ENCODE measurements around the gene MAP7D1. TPM values are rescaled to one million over a fixed set of nuclear protein-coding genes. Genes with fewer than 3 reads are reported as not detected.

The MAP7D1 gene
- total RNA-seq, 3 donors from 2014 or later, result 67.4 to 78.0 (median 68.6) TPM

DNA sequence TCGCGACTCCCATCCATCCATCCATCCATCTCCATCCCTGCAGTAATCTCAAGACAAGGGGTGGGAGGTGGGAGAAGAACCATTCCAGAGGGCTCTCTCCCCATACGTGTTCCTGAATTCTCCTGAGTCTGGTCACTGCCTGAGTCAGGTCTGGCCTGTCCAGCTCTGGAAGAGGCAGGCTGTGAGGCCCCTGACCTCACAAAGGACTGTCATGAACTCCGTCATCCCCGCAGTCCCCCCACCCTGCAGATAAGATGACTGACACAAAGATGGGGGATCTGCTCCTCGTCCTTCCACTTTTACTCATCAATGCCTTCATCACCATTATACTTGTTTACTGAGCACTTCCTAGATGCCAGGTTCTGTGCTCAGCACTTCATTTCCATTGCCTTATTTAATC is 1.6 kb upstream of the MAP7D1 start:
- peaks cover 19 to 44% of the 10 kb centered on the region in 2 donors for H3K4me1 ChIP-seq
- intact Hi-C loops (cut with DNase I; ENCODE audit: low total_unique reads), result no loop called here
- no peak for TF ChIP-seq POLR2A (IDR thresholded peaks at IDR 0.05)
- no peak for TF ChIP-seq POLR2AphosphoS5 (IDR thresholded peaks at IDR 0.05)
- TF ChIP-seq, protein P1, sequence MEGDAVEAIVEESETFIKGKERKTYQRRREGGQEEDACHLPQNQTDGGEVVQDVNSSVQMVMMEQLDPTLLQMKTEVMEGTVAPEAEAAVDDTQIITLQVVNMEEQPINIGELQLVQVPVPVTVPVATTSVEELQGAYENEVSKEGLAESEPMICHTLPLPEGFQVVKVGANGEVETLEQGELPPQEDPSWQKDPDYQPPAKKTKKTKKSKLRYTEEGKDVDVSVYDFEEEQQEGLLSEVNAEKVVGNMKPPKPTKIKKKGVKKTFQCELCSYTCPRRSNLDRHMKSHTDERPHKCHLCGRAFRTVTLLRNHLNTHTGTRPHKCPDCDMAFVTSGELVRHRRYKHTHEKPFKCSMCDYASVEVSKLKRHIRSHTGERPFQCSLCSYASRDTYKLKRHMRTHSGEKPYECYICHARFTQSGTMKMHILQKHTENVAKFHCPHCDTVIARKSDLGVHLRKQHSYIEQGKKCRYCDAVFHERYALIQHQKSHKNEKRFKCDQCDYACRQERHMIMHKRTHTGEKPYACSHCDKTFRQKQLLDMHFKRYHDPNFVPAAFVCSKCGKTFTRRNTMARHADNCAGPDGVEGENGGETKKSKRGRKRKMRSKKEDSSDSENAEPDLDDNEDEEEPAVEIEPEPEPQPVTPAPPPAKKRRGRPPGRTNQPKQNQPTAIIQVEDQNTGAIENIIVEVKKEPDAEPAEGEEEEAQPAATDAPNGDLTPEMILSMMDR (IDR thresholded peaks at IDR 0.05), result no peak
- no peaks in the 10 kb centered on the region for H3K36me3 ChIP-seq
- H3K27ac ChIP-seq, result no peak overlapping the region
- no peaks in the 10 kb centered on the region for H3K27me3 ChIP-seq
- no peak overlapping the region for H3K4me3 ChIP-seq
- no peaks in the 10 kb centered on the region for H3K9me3 ChIP-seq
- DNase-seq (ENCODE audit: low spot score in 2 of 2), result no peak

DNA sequence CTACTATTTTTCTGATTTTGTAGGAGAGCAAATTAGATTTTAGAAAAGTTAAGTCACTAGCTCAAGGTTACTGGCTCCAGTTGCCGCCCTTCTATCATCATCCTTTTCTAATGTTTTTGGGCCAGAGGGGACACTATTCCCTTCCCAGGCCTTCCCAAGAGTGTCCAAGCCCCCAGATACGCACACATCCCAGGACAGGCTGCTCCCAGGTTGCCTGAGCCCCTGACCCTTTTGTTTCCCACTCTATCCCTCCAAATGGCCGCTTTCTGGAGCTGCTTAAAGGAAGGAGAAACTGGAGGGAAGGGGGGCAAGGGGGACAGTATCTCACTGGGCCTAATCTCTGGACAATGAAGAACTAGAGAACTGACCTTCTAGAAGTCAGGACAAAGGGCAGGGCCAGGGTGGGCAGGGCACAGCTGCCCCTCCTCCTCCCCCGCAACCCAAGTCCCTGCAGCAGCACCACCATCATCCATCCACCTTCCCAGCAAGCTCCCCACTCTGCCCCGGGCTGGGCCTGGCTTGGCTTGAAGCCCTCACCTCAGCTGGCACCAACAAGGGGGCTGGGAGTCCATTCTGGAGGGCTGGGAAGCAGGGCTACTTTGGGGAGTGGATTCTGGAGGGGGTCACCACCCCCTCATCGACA is 1.1 kb upstream of the MAP7D1 start:
- TF ChIP-seq POLR2A (IDR thresholded peaks at IDR 0.05) (no peak), POLR2AphosphoS5 (IDR thresholded peaks at IDR 0.05) (no peak)
- TF ChIP-seq, protein P1 (IDR thresholded peaks at IDR 0.05), result no peak
- H3K4me3 ChIP-seq, result peak overlapping the region; percentile 67 to 91 (median 85)
- H3K4me1 ChIP-seq, result peaks cover 24 to 47% of the 10 kb centered on the region in 2 donors
- H3K36me3 ChIP-seq, result no peaks in the 10 kb centered on the region
- intact Hi-C loops (cut with DNase I; ENCODE audit: low total_unique reads), result no loop called here
- no peaks in the 10 kb centered on the region for H3K9me3 ChIP-seq
- no peaks in the 10 kb centered on the region for H3K27me3 ChIP-seq
- peak in 1 of 2 donors; percentile 38 for DNase-seq (ENCODE audit: low spot score in 2 of 2)
- H3K27ac ChIP-seq, result peak overlapping the region; percentile 93 to 100

DNA sequence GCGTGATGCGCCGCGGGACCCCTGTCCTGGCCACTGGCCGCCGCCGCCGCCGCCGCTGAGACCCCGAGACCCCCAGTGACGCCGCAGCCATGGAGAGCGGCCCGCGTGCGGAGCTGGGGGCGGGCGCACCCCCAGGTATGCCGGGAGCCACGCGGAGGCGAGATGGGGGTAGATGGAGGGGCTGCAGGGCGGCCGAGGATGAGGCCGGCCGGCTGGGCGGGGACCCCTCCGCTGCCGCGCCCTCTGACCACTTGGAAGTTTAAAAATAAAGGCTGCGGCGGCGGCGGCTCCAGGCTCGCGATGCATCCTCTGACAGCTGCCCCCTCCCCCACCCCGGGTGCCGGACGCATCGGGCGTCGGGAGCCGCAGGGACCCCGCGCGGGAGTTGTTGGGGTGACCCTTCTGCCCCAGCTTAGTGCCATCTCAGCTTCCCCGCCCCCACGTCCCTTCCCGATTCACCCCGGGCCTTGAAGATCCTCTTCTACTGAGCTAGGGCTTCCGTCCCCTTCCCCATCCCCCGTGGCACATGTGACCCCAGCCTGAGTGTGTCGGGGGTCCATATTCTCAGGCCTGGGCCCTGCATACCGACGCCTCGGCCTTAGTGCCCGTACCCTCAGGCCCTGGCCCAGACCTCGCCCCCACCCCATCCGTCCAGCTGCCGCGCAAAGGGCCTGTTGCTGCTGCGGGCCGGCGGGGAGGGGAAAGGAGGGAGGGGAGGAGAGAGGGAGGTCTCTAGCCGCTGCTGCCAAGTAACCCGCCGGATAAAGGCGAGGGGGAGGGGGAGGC is 562 bp downstream of the MAP7D1 start:
- Histone ChIP-seq H3K9me3 (no peaks in the 10 kb centered on the region), H3K36me3 (no peaks in the 10 kb centered on the region), H3K27ac (peak overlapping the region; percentile 93 to 100), H3K4me3 (peak overlapping the region; percentile 67 to 91 (median 85)), H3K4me1 (peaks cover 27 to 49% of the 10 kb centered on the region in 2 donors), H3K27me3 (no peaks in the 10 kb centered on the region)
- TF ChIP-seq, protein P1 (IDR thresholded peaks at IDR 0.05), result no peak
- TF ChIP-seq POLR2A (IDR thresholded peaks at IDR 0.05) (peak; percentile 12), POLR2AphosphoS5 (IDR thresholded peaks at IDR 0.05) (peak in 2 of 3 donors; percentile 50 to 52)
- intact Hi-C loops (cut with DNase I; ENCODE audit: low total_unique reads), result no loop called here
- peak in 1 of 2 donors; percentile 59 for DNase-seq (ENCODE audit: low spot score in 2 of 2)

DNA sequence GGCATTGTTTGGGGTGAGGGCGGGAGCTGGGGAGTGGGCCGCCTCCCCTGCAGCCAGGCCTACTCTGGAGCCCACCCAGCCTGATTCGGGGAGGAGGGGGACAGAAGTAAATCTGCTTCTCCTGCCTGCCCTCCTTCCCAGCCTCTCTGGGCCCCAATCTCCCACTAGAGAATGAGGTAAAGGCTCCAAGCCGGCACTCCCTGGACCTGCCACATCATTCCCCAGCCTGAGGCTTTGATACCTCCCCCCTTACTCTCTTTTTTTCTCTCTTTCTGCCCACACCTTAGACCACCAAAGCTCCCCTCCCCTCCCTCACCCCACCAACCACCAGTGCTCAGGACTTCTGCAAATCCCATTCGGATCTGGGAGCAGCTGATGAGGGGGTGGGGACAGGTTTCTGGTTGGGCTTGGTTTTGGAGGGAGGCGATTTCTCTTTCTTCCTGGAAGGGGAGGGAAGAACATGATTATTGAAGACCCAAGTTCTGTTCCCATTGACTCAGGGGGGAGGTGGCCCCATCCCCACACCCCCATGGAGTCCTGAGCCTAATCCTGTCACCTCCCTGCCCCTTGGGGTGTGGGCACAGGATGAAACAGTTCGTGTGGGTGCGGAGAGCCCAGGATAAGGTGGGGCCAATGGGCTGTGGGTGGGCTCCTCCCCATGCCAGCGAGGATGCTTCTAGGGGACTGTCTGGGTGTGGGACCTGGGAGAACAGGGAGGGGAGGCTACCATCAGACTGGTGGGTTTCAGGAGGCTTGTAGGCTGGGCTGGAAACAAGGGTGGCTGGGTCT is 1.3 kb downstream of the MAP7D1 start:
- peak in 1 of 2 donors; percentile 50 for DNase-seq (ENCODE audit: low spot score in 2 of 2)
- Histone ChIP-seq H3K4me1 (peaks cover 30 to 50% of the 10 kb centered on the region in 2 donors), H3K27ac (peak overlapping the region; percentile 93 to 100), H3K4me3 (peak overlapping the region; percentile 67 to 91 (median 85)), H3K36me3 (no peaks in the 10 kb centered on the region), H3K9me3 (no peaks in the 10 kb centered on the region), H3K27me3 (no peaks in the 10 kb centered on the region)
- TF ChIP-seq POLR2A (IDR thresholded peaks at IDR 0.05) (no peak), POLR2AphosphoS5 (IDR thresholded peaks at IDR 0.05) (no peak)
- TF ChIP-seq, protein P1 (IDR thresholded peaks at IDR 0.05), result no peak
- intact Hi-C loops (cut with DNase I; ENCODE audit: low total_unique reads), result no loop called here
